ENCODE data around the gene ANP32A. TPM values are rescaled to one million over a fixed set of nuclear protein-coding genes. Genes with fewer than 3 reads are reported as not detected.
A peak's percentile ranks its signal among the peaks of the same experiment; 100 is the strongest.

ANP32A gene
- total RNA-seq, 1 experiment from 2014 or later, result 273 TPM

DNA sequence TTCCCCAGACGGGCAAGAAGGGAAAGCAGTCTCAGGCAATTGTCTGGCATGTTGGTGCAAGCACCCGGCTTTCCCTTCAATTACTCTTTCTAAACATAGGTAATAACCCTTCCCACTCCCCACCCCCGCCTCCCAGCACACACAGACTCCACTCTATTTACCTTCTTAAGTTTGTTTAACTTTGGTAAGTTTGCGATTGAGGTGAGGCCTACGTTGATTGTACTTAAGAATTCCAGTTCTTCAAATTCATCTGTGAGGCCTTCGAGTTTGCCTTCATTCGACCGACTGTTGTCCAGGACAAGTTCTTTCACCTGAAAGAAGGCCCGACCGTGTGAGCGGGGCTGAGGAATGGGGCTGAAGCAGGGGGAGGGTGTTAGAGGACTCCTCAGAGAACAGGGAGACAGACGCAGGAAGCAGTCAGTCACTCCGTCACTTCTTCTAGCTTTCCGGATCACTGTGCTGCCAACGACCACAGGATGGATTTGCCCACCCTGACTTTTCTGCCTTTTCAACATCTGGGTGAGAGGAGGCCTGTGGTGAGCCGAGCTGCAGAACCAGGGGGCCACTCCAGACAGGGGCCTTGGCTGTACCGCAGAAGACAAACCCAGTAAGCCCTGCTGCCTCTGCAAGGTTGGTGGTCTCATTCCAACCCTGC lies 33.0 kb downstream of the ANP32A start:
- no peak overlapping the region for H3K27ac ChIP-seq
- H3K4me1 ChIP-seq, result no peaks in the 10 kb centered on the region
- no peaks in the 10 kb centered on the region for H3K27me3 ChIP-seq
- H3K36me3 ChIP-seq, result peaks cover 47% of the 10 kb centered on the region
- no peak overlapping the region for H3K4me3 ChIP-seq
- H3K9me3 ChIP-seq (replicated peaks), result no peaks in the 10 kb centered on the region
- no peak for DNase-seq

DNA sequence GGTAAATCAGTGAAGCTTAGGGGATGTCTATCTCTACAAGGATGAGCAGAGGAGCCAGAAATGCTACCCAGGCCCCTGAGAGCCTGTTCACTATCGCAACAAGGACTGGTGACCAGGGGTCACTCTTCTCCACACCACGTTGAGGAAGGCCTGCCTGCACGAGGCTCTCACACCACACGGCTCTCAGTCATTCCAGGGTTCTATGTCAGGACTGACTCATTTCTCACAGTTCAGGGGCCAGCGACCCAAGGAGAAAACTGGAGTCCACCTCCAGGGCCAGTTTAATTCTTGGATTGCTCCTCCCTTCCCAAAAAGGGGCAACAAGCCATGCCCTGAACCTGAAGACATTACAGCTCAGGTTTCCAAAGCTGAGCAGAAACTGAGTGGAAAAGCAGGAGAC lies 33.9 kb downstream of the ANP32A start:
- Histone ChIP-seq H3K4me1 (no peaks in the 10 kb centered on the region), H3K27ac (no peak overlapping the region), H3K9me3 (replicated peaks) (no peaks in the 10 kb centered on the region), H3K27me3 (no peaks in the 10 kb centered on the region), H3K4me3 (no peak overlapping the region), H3K36me3 (peaks cover 57% of the 10 kb centered on the region)
- DNase-seq, result no peak

DNA sequence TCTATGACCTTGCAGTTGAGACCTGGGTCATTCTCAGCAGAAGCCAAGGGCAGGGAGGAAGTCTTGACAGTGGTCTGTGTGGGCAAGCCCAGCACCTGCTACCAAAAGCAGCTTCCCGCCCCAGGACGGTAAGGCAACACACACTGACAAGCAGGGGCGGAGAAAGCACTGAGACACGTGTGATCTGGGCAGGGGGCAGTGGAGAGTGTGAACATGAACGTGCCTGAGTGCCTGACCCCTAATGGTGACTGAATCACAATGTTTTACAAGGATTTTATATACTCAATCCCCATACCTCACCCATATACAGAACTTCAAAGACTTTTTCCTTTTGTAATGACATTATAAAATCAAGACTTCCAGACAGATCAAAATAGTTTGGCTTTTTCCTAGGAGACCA lies 35.2 kb downstream of the ANP32A start:
- no peak for DNase-seq
- no peak overlapping the region for H3K27ac ChIP-seq
- H3K27me3 ChIP-seq, result no peaks in the 10 kb centered on the region
- no peaks in the 10 kb centered on the region for H3K4me1 ChIP-seq
- H3K36me3 ChIP-seq, result peaks cover 65% of the 10 kb centered on the region
- no peaks in the 10 kb centered on the region for H3K9me3 ChIP-seq (replicated peaks)
- H3K4me3 ChIP-seq, result no peak overlapping the region

DNA sequence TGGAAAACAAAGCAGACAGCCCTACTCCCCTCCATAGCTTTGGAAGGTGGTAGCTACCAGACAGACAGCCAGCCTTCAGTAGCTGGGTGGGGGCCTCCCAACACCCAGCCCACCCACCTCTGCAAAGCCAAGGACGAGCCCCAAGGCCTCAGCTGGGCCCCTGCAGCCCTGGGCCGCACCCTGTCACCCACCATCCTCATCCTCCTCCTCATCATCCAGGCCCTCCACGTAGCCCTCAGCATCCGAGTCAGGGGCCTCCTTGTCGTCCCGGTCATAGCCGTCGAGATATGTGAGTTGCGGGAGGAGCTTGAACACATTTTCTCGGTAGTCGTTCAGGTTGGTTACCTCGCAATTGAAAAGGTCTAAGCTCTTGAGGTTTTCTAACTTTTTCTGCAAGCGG lies 36.5 kb downstream of the ANP32A start:
- no peak for DNase-seq
- Histone ChIP-seq H3K27ac (no peak overlapping the region), H3K9me3 (replicated peaks) (no peaks in the 10 kb centered on the region), H3K27me3 (no peaks in the 10 kb centered on the region), H3K4me3 (no peak overlapping the region), H3K4me1 (no peaks in the 10 kb centered on the region), H3K36me3 (peaks cover 69% of the 10 kb centered on the region)

DNA sequence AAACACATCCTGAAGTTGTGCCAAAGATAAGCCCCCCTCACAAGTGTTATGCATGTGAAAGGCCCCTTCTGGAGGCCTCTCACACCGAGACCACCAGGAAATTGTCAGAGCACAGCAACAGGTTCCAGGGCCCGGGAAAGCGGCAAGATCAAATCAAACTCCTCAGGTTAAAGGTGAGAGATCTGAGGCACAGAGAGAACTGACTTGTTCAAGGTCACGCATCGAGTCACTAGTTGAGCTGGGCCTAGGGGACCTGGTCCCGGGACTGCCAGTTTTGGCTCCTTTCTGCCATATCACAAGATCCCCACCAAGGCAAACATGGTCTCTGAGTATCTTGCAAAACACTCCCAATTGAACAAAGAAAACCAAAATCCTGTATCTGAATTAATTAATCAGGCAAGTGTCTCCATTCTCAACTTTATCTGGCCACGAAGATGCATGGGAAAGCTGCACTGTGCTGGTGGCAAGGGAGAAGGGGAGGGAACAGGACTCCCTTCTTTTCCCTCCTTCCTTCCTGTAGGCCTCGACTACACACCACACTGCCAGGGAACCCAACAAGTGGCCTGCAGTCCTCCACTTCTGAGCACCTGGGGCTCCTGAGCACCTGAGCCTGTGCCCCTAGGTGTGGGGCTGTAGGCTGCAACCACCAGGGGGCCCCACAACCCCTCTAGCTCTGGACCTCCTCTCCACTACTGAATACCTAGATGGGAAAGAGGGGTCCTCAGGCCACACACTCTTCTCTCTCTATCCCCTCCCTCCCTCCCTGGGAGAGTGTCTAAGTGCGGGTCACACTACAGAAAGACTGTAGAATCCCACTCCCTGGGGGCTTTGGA lies 37.3 kb downstream of the ANP32A start:
- peak in 1 of 2 experiments; percentile 57 for DNase-seq
- peaks cover 75% of the 10 kb centered on the region for H3K36me3 ChIP-seq
- no peak overlapping the region for H3K4me3 ChIP-seq
- H3K27me3 ChIP-seq, result no peaks in the 10 kb centered on the region
- no peak overlapping the region for H3K27ac ChIP-seq
- H3K9me3 ChIP-seq (replicated peaks), result no peaks in the 10 kb centered on the region
- no peaks in the 10 kb centered on the region for H3K4me1 ChIP-seq

DNA sequence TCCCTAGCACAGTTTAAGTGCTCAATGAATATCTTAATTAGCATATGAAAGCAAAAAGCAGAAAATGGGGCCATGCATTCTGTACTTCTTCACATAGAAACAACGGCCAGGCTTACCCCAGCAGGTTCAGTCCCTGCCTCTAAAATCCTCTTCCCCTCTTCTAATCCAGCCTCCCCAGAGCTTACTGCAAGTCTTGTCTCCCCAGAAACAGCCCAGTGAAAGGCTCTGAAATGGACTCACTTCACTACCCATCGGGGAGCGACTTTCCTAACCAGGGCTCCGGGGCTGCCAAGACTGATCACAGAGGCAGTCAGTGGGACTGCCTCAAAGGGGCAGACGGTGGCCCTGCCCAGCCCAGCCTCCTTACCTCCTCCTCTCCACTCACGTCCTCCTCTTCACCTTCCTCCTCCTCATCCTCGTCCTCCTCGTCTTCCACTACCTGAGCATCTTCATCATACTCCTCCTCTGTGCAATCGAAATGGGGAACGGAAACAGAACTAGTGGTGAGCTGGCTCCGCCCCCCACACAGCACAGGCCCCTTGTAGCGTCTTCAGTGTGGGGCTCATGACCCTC lies 38.0 kb downstream of the ANP32A start:
- H3K4me1 ChIP-seq, result no peaks in the 10 kb centered on the region
- H3K4me3 ChIP-seq, result no peak overlapping the region
- no peaks in the 10 kb centered on the region for H3K9me3 ChIP-seq (replicated peaks)
- peaks cover 83% of the 10 kb centered on the region for H3K36me3 ChIP-seq
- H3K27me3 ChIP-seq, result no peaks in the 10 kb centered on the region
- DNase-seq, result no peak
- H3K27ac ChIP-seq, result no peak overlapping the region

DNA sequence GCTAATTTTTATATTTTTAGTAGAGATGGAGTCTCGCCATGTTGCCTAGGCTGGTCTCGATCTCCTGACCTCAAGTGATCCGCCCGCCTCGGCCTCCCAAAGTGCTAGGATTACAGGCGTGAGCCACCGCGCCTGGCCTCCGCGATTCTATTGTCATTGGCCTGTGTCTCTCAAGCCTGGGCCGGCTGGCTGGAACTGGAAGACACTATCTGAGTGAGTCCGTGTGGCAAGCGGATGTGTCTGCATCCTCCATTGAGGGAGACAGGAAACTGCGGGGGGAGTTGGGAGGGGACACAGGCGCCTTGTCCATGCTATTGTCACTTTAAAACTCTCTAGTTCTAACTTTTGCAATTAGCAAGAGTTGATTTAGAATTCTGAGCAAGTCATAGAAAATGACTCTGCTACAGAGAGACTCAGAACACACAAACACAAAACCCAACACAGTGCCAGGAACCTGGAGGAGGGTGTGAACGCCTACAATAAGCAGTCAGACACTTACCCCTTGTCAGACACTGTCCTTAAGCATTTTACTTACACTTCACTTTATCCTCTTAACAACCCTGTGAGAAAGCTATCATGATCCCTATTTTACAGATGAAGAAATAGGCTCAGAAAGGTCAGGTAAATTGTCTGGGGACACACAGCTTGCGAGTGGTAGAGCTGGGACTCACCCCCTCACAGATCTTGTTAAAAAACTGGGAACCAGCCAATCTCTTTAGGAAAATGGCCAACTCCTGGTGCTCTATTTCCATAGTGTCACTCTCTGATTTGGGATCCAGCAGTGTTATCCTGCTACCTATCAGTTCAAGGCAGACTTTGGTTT lies 38.7 kb downstream of the ANP32A start:
- H3K27ac ChIP-seq, result no peak overlapping the region
- no peaks in the 10 kb centered on the region for H3K27me3 ChIP-seq
- no peak for DNase-seq
- no peaks in the 10 kb centered on the region for H3K9me3 ChIP-seq (replicated peaks)
- no peak overlapping the region for H3K4me3 ChIP-seq
- H3K4me1 ChIP-seq, result no peaks in the 10 kb centered on the region
- peaks cover 82% of the 10 kb centered on the region for H3K36me3 ChIP-seq

DNA sequence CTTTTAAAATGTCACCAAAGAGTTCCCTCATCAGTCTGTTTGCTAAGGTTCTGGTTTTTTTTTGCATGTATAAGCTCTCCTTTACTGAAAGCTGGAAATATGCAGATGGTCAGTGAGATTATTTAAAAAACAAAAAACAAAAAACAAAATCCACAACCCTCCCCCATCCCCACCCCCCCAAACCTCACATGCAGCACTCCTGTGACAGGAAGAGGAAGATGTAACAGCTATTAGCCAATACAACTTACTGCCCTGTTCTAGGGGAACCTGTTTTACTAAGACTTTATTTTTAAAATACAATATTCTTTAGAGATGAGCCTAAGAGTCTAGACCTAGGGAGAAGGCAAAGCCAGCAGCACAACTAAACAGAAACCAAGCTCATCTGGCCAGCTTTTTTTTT lies 39.5 kb downstream of the ANP32A start:
- no peak overlapping the region for H3K4me3 ChIP-seq
- H3K36me3 ChIP-seq, result peaks cover 77% of the 10 kb centered on the region
- H3K9me3 ChIP-seq (replicated peaks), result no peaks in the 10 kb centered on the region
- no peak for DNase-seq
- no peaks in the 10 kb centered on the region for H3K27me3 ChIP-seq
- H3K4me1 ChIP-seq, result no peaks in the 10 kb centered on the region
- H3K27ac ChIP-seq, result no peak overlapping the region

DNA sequence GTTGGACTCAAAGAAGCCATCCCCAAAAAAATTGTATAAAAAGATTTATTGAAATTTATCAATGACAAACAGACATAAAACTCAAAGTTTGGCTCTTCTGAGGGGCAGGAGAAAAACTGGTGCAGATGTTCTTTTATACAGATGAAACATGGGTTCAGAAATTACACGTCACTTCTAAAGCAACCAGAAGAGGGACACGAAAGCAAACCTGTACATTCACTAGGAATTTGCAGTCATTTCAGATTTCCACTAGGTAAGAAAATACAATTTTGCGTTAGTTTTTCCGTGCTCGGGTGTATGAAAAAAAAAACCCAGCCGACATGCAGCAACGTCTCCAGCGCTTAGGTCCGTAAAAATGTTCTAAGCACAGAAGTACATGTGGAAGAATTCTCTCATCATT lies 41.8 kb downstream of the ANP32A start:
- Histone ChIP-seq H3K9me3 (replicated peaks) (0 out of 2 replicates have a peak, but pooled peaks cover 5% of the 10 kb centered on the region), H3K27ac (no peak overlapping the region), H3K4me1 (no peaks in the 10 kb centered on the region), H3K4me3 (no peak overlapping the region), H3K36me3 (peaks cover 56% of the 10 kb centered on the region), H3K27me3 (no peaks in the 10 kb centered on the region)
- no peak for DNase-seq

DNA sequence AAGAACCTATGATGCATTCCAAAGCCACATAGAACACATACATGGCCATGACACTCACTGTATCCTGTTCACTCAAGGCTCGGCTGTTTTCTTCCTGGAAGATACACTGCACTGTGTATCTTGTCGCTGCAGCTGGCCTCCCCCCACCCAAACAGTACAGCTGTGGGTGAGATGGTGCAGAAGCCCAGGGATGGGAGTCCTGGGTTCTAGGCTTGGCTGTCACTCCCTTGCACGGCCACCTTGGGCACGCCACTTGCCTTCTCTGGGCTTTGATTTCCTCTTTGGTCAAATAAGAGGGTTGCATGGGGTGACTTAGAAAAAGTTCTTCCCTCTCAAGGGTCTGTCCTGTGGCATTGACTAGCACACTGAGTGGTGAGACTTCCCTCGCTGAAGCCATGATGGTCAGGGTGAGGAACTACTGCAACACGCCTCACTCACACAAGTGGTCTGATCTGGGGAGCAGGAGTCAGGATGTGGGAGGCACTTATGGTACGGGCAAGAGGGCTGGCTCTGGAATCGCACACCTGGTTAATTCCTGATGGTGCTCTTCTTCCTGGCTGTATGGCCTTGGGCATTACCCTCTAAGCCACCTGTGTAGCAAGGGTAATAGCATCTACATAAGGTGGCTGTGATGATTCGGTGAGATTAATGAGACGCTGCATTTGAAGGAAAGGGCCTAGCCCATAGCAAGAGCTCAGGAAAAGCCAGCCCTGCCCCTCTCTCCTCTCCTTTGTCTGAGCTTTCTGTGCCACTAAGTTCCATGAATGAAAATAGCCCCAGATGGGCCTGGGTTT lies 44.0 kb downstream of the ANP32A start:
- no peaks in the 10 kb centered on the region for H3K27me3 ChIP-seq
- DNase-seq, result no peak
- H3K9me3 ChIP-seq (replicated peaks), result 0 out of 2 replicates have a peak, but pooled peaks cover 5% of the 10 kb centered on the region
- no peak overlapping the region for H3K4me3 ChIP-seq
- no peaks in the 10 kb centered on the region for H3K4me1 ChIP-seq
- peaks cover 34% of the 10 kb centered on the region for H3K36me3 ChIP-seq
- H3K27ac ChIP-seq, result no peak overlapping the region

DNA sequence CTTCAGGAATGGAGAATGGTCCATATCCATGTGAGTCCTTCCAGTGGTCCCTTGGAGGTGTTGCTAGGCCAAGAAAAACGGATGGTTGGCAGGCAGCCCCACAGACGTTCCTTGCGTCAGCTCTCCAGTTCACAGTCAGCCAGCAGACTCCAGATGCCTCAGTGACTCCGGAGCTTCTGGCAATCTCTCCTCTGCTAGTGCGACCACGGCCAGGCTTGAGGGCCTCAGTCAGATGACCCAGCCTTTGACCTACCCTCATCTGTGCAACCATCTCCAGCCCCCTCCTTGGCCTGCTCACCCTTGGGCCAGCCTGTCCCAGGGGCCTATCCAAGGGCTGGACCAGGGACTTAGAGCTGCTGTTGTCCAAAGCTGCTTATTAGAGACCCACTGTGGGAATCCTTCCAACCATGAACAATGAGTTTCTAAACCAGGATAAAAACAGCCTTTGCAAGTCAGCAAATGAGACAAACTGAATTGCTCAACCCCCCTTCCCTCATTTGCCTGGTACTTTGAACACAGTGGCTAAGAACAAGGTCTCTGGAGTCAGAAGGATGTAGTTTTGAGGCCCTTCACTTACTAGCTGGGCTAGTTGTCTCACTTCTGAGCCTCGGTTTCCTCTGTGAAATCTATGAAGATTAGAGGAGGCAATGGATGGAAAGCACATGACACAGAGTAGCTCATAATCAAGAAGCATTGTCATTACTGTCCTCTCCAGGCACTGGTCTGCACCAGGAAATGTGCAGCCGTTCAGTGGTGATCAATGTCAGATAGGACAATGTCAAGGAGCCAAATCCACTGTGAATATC lies 44.8 kb downstream of the ANP32A start:
- no peak for DNase-seq
- no peaks in the 10 kb centered on the region for H3K27me3 ChIP-seq
- peaks cover 30% of the 10 kb centered on the region for H3K36me3 ChIP-seq
- H3K4me1 ChIP-seq, result no peaks in the 10 kb centered on the region
- no peak overlapping the region for H3K27ac ChIP-seq
- H3K9me3 ChIP-seq (replicated peaks), result 0 out of 2 replicates have a peak, but pooled peaks cover 5% of the 10 kb centered on the region
- no peak overlapping the region for H3K4me3 ChIP-seq

DNA sequence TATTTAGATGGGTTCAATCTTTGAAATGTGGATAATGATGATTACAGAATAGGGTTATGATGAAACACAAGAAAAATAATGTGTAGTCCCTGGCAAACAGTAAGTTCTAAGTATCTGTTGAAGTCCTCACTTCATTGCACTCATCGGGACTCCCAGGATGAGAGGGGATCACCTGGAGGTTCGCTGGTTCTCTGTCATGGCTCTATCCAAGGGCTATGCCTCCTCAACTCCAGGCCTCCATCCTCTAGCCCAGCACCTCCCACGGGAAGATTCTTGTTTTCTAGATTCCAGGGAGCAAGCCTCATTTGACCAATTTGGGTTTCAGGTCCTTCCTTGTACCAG lies 45.5 kb downstream of the ANP32A start:
- Histone ChIP-seq H3K27ac (no peak overlapping the region), H3K4me1 (no peaks in the 10 kb centered on the region)

DNA sequence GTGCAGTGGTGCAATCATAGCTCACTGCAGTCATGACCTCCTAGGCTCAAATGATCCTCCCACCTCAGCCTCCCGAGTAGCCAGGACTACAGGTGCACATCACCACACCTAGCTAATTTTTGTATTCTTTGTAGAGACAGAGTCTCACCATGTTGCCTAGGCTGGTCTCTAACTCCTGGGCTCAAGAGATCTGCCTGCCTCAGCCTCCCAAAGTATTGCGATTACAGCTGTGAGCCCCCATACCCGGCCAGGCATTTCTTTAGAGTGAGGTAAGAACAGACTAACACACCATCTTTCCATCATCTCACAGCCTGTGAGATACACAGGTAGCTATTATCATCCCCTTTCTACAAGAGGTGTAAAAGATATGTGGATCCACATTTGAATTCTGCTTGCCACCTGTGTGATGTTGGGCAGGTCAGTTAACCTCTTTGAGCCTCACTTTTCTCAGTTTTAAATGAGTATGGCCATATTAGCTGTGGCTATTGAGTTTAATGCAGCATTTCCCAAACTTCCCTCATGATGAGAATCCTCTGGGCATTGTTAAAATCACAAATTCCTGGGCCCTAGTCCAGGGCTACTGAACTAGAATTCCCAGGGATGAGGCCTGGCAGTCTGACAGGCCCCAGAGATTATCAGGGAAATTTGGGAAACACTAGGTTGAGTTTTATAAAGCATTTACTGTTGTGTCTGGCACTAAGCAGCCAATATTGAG lies 46.0 kb downstream of the ANP32A start:
- Histone ChIP-seq H3K9me3 (replicated peaks) (0 out of 2 replicates have a peak, but pooled peaks cover 5% of the 10 kb centered on the region), H3K27me3 (no peaks in the 10 kb centered on the region), H3K27ac (no peak overlapping the region), H3K4me3 (no peak overlapping the region), H3K4me1 (0 out of 2 replicates have a peak, but pooled peaks cover 4% of the 10 kb centered on the region), H3K36me3 (peaks cover 21% of the 10 kb centered on the region)
- no peak for DNase-seq

More for the DNA sequence above, 45.5 kb downstream of the ANP32A start:
- Histone ChIP-seq H3K27me3 (no peaks in the 10 kb centered on the region), H3K36me3 (peaks cover 24% of the 10 kb centered on the region), H3K4me3 (no peak overlapping the region), H3K9me3 (replicated peaks) (0 out of 2 replicates have a peak, but pooled peaks cover 5% of the 10 kb centered on the region)
- no peak for DNase-seq
